HG03025 (cell line): ENCODE measurements around the gene HOXB2.

Experiments used
- ATAC-seq: cut with Tn5 transposase; IDR thresholded peaks from one replicate; pipeline ENCODE4 v1.9.1; 2021; ENCODE audit warnings: mild to moderate bottlenecking, moderate library complexity; ENCODE audit not compliant: unreplicated experiment, low FRiP score

HOXB2 gene

GRCh38 chr17:48545022-48545375, at the start of gene HOXB2:
TSS of gene HOXB2 (minus strand) at chr17:48545109. CDS start at chr17:48544911, 198 bp downstream.
- ATAC-seq = no peak

GRCh38 chr17:48593840-48594537, 49.1 kb upstream of the HOXB2 start:
- no peak for ATAC-seq

- ATAC-seq = no peak
These were observed 48.4 kb upstream of the HOXB2 start, which contains the start of gene HOXB5 for GRCh38 chr17:48593126-48593829. TSS of gene HOXB5 (minus strand) at chr17:48593779. CDS start at chr17:48593682, 97 bp downstream.

- no peak for ATAC-seq
These were observed 47.7 kb upstream of the HOXB2 start for GRCh38 chr17:48592577-48592976.

GRCh38 chr17:48592057-48592514, 47.2 kb upstream of the HOXB2 start:
- ATAC-seq = no peak

DNA sequence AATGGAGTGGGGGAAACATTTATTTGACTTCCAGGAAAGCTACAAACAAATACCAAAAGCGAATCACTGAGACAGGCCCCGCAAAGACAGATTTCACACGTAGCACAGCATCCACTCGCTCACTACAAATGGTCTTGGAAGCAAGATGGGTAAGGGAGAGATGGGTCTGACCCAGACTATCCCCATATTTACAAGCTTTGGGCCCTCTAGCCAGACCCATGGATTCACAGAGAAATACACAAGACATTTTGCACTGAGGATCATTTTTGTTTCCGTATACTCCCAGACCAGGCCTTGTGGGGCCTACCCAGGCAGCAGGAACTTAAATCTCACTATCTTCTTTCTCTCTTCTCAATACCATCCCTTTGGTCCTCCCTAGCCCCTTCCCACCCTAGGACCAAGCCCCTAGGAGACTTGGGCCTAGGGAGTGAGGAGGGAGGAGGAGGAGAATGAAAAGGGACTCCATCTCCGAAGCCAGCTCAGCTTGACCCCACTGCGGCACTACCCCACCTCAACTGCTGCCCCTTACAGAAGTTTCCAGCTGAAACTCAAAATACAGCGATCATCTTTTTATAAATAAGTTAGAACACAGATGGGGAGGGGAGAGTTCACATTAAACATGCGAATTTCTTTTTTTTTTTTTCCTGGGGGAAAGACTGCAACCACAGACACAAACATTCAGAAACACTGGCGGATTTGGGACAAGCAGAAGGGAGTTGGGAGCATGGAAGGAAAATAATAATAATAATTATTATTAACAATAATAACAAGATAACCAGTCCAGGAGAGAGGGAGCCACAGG, 46.5 kb upstream of the HOXB2 start:
- no peak for ATAC-seq

DNA sequence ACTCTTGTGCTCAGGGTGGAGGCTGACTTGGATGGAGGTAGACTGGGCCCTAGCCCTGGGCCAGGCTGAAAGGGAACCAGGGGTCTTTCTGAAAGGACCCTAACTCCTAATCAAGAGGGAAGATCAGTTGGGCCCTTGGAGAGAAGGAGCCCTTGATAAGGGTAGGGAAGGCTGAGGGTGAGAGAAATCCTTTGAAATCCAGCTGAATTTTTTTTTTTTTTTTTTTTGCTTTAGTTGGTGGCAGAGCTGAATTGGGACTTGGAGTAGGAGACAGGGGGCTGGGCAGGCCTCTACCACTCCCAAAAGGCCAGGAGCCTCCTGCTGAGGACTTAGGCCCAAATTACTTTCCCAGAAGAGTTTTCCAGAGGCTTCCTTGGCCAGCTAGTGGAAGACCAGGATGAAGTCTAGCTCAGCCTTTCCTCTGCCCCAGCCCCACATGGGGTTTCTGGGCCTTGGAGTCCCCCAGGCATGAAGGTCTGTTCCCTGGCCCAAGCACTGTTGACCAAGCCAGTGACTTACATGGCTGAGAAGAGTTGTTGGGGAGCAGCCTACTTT, 45.8 kb upstream of the HOXB2 start:
- no peak for ATAC-seq

- no peak for ATAC-seq
These were observed 45.1 kb upstream of the HOXB2 start, which contains the start of gene HOXB3 for GRCh38 chr17:48589831-48590606. TSS of gene HOXB3 (minus strand) at chr17:48590241. CDS start at chr17:48552474, 37,767 bp downstream.

GRCh38 chr17:48589060-48589830, 44.3 kb upstream of the HOXB2 start:
- no peak for ATAC-seq

- no peak for ATAC-seq
These were observed 43.6 kb upstream of the HOXB2 start for GRCh38 chr17:48588528-48588927.

- no peak for ATAC-seq
These were observed 43.1 kb upstream of the HOXB2 start for GRCh38 chr17:48588074-48588415.

DNA sequence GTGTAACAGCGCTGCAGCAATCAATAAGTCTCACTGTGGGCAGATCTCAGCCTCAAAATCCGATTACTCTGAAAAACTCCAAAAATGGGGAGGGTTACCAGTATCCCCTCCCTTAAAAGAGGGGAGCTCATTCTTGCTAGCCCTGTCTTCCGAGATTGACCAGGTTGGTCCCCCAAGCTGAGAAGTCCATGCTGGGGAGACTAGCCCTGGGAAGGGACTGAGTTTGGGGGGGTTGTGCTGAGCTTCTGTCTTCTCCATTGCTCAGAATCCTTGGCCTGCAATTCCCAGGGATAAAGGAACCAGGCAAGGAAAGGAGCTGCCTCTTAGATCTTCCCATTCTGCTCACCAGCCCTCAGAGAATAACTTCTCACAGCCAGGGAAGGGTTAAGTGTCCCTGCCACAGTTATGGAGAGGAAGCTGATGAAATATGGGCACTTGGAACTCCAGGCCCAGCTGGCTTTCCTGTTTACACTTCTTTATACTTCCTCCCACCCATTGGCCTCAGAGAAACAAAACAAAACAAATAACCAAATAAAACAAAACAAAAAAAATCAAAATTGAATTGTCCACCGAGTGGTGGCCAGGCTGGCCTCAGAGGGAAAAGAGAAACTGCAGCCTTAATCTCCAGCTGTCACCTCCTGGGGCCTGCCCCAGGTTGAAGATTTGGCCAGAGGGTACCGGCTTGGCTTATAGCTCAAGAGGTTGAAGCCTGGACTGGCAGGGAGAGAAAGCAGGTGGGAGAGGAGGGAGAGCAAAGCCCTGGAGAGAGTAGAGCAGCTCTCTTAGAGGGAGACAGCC, 42.6 kb upstream of the HOXB2 start:
- ATAC-seq = no peak

- no peak for ATAC-seq
These were observed 41.7 kb upstream of the HOXB2 start for GRCh38 chr17:48586355-48587258.

DNA sequence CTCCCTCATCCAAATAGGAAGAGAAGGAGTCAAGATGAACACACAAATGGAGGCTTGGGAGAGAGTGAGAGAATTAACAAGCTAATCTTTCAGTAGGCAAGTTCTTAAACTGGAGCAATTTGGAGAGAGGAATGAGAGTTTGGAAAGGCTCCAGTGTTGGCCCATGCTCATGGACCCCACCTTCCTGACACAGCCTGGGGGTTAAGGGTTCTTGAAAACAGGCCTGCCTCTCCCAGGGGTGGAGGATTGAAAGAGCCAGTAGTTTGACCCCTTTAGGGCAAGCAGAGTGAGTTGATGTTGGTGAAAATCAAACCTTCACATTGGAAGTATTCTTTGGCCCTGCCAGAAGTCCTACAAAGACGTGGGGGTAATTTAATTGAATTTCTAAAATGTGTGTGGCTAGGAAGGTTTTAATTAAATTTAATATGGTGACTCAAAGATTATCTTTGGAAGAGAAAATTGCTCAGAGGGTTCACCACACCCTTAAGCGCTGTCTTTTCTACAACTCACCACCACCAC, 39.4 kb upstream of the HOXB2 start:
- no peak for ATAC-seq

- no peak for ATAC-seq
These were observed 38.9 kb upstream of the HOXB2 start for GRCh38 chr17:48583708-48584222.

DNA sequence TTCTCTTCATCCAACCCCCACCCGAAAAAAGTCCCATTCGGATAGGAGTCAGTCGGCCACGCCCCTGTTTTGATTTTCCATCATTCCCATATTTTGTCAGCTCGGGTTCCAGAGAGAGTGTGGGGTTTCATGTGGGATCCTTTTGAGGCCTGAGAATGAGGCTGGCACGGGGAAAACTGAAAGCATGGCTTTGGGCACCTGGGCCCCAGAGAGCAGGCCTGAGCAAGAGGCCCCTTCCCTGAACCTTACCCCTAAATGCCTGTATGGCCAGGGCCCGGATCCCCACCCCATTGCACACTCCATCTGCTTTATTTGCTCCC, 37.8 kb upstream of the HOXB2 start:
- no peak for ATAC-seq
